GM12864 (cell line): ENCODE results near the gene AKIRIN2.

Experiments used
- DNase-seq: peaks from one replicate; pipeline ENCODE4 v3.0.0-alpha.2; 2011; ENCODE audit warnings: low read depth
- H3K4me3 ChIP-seq: 2 replicates; pipeline ENCODE4 v1.5.1; 2011; ENCODE audit warnings: mild to moderate bottlenecking, low read depth, low read length, control low read depth
- CTCF ChIP-seq: IDR thresholded peaks from 2 replicates; pipeline ENCODE4 v1.5.1; 2011; ENCODE audit warnings: low read depth, mild to moderate bottlenecking, moderate library complexity, low read length, control low read depth, inconsistent platforms; ENCODE audit errors: missing control alignments

AKIRIN2 gene

DNA sequence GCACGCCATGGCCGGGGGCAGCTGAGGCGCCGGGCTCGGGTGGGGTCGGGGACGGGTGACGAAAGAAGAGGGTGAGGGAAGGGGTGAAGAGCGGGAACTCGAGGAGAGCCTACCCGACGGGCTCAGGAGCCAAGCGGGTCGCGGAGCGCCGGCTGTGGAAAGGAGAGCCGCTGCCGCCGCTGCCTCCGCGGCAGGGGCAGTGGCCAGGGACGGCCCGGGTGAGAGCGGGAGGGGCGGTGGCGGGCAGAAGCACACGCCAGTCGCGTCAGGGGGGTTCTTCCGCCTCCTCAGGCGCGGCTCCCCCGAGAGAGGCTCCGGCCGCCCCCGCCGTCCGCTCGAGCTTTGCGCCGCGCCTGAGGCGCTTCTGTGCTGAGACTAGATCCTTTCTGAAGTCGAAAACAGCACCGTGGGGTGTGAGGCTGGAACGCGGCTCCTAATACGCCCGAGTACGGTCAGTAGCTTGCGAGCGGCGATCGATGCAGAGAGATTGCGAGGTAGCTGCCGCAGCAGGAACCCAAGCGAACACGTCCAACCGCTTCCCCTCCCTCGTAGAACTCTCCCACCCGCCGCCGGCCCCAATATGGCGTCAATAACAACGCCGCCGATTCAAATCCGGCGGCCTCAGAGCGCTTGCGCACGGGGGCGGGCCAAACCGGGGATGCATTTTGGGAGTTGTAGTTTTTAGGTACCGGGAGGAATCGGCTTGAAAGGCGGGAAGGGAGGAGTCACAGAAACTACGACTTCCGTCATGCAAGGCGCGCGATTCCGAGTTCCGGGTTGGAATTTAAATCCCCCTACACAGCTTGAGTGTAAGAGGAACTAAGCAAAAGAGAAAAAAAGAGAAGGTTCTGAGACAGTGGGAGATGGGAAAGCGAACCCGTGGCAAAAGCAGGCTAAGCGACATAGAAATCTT, at the start of gene AKIRIN2:
TSS of gene AKIRIN2 (minus strand) at position 558 of the 913 bp plus-strand sequence. CDS start at position 9, 549 bp downstream.
- no peak for TF ChIP-seq CTCF
- DNase-seq = peak; percentile 100
- H3K4me3 ChIP-seq = peak within 1 kb of the TSS; percentile 100

DNA sequence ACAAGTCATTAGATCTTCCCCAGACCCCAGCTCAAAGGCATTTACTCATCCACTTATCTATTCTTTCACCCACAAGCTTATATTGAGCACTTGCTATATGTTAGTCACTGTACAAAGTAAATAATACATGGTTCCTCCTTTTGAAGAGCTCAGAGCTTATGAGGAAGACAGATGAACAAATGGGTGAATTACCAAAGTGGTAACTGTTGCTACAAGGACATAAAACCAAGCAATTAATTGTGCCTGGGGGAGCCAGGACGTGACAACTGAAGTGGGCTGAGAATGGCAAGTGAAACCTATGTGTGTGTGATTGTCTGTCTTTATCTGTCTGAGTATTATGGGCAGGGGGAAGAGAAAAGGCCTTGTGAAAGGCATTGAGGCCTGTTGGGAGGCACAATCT, 45.6 kb upstream of the AKIRIN2 start:
- TF ChIP-seq CTCF = no peak
- H3K4me3 ChIP-seq = no peak overlapping the region
- no peak for DNase-seq

GRCh38 chr6:87745966-87746721, 44.1 kb upstream of the AKIRIN2 start:
- no peak overlapping the region for H3K4me3 ChIP-seq
- DNase-seq = no peak
- no peak for TF ChIP-seq CTCF

DNA sequence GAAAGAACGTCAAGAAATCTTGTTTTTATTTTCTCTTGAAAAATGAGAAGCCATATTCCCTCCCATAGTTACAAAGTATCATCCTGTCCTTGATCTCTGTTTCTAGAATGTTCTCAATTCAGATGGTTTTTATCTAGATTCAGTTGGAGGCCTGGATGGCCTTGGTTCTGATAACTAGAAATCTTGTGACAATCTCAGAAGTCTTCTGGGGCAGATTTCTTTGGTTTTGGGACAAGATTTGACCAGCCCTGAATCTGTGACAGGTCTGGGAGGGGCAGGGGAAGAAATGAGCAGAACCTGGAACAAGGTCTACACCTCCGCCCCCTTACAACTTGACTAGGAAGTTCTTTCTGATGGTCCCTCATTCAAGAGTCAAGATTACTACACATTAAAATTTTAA, 41.4 kb upstream of the AKIRIN2 start:
- no peak for DNase-seq
- no peak overlapping the region for H3K4me3 ChIP-seq
- no peak for TF ChIP-seq CTCF

DNA sequence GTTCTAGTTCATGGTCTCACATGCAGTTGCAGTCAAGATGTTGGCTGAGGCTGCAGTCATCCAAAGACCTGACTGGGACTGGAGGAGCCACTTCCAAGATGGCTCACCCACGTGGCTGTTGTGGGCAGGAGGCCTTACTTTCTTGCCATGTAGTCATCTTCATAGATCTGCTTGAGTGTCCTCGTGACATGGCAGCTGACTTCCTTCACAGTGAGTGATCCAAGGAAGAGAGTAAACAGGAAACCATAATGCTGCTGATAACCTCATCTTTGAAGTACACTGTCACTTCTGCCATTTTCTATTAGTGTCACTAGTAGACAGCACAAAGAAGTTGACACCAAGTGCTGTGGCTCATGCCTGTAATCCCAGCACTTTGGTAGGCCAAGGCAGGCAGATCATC, 40.1 kb upstream of the AKIRIN2 start:
- DNase-seq = peak; percentile 44
- TF ChIP-seq CTCF = no peak
- H3K4me3 ChIP-seq = no peak overlapping the region

DNA sequence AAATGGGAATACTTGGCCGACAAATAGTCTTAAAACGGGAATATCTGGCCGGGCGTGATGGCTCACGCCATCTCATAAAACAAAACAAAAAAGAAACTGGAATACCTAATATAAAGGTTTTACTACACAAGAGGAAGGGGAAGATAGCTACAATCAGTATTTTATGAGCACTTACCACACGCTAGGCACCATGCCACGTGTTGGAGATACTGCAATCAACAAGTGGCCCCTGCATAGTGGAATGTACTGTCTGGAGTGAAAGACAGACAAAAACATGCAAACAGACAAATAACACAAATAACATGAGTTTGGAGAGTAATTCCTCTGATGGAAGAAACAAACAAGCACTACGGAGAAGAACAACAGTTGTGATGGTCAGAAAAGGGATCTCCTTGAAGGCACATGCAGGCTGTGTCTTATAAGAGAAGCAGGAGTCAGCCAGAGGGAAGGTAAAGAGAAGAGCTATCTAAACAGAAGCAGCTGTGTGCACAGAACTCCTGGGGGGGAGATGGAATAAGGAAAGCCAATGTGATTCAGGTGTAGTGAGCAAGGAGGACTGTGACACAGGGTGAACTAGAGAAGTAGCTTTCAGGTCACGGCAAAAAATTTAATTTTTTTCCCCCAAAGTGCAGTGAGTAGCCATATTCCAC, 39.1 kb upstream of the AKIRIN2 start:
- H3K4me3 ChIP-seq = no peak overlapping the region
- TF ChIP-seq CTCF = no peak
- no peak for DNase-seq
